ENCODE data around the gene ADAM19.

Gene ADAM19

DNA sequence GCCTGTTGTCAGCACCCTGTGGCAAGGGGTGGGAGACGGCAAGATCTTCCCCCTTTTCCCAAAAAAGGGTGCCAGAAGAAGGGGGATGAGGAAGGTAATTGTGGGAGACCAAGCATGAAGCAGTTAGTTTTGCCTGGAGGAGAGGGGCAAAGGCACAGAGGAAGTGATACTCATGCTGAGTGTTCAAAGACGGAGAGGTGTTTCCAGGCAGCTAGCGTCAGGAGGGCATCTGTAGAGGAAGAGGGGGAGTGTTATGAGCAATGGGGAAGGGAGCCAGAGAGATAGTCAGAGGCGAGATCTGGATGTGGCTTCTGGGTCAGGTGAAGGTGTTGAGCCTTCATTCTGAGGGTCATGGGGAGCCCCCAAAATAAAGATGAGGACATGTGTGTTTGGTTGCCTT lies 26.9 kb upstream of the ADAM19 start:
- no peak for TF ChIP-seq CTCF (IDR thresholded peaks at IDR 0.05)

- no peak for TF ChIP-seq CTCF (IDR thresholded peaks at IDR 0.05)
Observed at GRCh38 chr5:157600252-157600651, 24.7 kb upstream of the ADAM19 start.

DNA sequence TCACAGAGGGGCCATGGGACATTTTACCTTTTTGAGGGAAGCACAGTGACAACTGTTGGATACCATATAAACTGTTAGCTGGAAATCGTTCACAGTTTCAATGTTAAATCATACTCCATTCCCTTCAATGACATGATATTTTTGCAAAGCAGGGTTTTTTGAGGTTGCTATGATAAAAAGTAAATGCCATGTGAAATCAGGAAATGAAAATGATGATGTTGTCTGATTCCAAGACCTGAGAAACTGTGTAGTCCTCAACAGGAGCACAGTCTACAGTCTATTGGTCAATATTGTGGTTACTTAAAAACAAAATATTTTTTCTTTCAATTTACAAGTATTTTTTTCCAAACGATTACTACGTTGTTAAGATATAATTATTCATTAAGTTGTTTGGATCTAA lies 24.0 kb upstream of the ADAM19 start:
- TF ChIP-seq CTCF (IDR thresholded peaks at IDR 0.05): no peak

DNA sequence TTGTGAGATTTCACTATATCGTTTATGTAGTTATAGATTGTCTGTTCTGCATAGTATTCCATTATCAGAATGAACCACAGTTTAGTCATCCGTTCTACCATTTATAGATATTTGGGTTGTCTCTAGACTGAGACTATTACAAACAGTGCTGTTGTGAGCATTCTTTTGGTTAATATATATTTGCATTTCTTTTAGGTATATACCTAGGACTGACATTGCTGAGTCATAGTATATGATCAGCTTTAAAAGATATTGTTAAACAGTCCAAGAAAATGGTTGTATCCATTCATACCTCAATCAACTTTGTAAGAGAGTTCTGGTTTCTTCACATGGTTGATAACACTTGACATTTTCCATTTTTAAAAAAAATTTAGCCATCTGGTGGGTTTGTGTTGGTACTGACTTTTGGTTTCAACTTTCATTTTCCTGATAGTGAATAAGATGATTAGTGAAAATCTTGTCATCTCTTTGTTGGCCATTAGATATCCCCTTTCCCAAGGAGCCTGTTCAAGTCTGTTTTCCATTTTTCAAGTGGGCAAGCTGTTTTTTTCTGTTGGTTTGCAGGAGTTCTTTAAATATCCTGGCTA lies 22.9 kb upstream of the ADAM19 start:
- TF ChIP-seq CTCF (IDR thresholded peaks at IDR 0.05): no peak

GRCh38 chr5:157597277-157597676 lies 21.7 kb upstream of the ADAM19 start:
- no peak for TF ChIP-seq CTCF (IDR thresholded peaks at IDR 0.05)

DNA sequence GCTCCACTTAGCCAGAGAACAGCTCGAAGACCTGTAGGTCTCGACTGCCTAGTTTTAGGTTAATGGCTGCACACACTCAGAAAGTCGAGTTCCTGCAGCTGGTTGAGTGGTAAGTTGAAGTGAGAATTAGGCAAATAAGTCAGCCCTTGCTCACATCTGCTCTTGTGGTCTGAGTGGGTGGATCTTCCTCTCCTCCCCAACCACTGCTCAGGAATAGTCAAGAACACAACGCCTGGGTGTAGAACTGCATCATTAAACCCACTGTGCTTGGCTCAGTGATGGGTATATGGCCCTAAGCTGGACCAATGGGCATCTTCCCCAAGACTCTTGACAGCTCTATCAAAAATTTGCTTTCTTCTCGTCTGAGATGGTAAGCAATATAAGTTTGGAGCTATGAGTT lies 20.9 kb upstream of the ADAM19 start:
- TF ChIP-seq CTCF (IDR thresholded peaks at IDR 0.05): no peak

DNA sequence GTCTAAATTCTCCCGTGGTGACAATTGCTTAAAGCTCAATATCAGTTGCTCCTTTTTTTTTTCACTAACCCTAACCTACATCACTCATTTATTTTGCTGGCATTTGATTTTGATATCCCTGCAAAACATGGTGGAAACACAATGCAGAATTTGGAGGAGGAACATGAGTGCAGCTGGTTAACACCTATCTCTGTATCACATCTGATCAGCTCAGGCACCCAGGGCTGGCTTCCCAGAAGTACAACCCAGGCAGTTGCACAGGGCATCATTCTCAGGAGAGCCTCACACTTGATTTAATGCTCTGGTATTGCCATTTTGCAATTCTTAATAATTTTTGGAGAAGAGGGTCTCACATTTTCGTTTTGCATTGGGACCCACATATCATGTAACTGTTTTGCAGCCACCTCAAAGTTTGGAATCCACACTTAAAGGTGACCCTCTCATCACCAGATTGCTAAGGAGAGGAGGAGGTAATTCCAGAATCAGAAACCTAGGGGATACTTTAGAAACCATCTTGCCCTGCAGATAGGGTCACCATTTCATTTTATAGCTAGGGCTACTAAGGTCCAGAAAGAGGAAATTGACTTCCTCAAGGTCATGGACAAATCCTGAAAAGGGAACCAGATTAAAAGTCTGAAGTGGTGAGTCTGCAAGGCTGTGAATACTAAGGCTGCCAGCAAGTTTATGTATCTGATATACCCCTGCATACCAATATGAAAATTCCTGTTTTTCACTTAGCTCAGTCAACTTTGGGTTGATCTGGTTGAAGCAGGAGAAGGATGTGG lies 19.3 kb upstream of the ADAM19 start:
- TF ChIP-seq CTCF (IDR thresholded peaks at IDR 0.05): no peak

All from LNCAP (cell line).